ENCODE data around the gene PDK1.

Gene PDK1

DNA sequence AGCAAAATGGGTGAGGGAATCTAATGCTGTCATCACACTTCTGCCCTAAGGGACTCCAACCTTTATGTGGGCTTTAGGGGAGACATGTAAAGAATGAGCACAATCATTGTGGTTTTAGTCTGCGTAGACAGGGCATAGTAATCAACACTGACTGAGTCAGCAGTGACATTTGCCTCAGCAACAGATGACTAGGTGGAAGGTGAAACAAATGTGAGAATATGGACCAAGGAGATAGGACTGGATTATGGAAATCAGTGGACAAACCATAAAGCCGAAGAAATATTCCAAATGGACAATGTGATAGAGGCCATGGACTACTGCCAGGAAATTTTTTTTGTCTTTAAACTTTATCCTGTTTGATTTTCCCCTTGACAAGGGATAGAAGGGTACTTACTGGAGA is 83.9 kb downstream of the PDK1 start:
- no peak for DNase-seq (ENCODE audit: low read depth in 2 of 2, low spot score in 1 of 2)

DNA sequence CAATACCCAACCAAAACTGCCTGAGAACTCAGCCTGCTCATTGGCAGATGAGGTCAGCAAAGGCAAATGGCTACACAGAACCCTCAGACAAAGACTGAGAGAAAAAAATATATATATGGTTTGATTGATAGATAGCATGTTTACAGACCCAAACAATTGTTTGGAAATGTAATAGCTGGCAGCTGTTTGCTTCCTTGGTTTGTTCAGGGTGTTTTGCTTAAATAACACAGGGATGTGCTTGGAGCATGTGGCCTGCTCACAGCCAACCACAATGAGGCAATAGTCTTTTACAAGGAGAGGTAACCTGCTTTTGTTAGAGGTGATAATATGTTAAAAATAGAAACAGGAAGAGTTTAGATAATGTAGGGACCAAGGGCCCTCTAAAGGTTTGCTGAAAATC is 84.5 kb downstream of the PDK1 start:
- DNase-seq (ENCODE audit: low read depth in 2 of 2, low spot score in 1 of 2) = no peak

DNA sequence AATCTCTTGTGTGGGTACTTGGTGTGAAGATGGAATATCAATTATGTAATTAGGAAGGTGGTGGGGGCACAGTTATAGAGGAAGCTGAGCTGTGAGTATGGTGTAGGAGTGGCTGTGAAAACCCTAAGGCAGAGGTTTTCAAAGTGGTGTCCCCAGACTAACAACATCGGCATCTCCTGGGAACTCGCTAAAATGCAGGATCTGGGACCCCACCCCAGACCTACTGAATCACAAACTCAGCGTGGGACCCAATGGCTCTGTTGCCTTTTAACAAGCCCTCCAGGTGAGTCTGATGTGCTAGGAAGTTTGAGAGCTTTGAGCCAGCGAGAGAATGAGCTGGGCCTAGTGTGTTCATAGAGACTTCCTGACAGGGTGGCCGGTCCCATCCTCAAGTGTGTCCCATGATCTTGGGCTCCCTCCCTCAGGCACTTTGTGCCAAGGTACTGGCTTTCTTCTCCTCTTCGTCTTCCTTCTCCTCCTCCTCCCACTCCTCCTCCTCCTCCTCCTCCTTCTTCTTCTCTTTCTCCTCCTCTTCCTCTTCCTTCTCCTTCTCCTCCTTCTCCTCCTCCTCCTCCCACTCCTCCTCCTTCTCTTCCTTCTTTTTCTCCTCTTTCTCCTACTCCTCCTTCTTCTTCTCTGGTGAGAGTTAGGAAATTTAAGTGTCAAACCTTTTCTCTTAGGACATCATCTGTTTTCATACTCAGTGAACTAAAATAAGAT is 86.6 kb downstream of the PDK1 start:
- no peak for DNase-seq (ENCODE audit: low read depth in 2 of 2, low spot score in 1 of 2)

DNA sequence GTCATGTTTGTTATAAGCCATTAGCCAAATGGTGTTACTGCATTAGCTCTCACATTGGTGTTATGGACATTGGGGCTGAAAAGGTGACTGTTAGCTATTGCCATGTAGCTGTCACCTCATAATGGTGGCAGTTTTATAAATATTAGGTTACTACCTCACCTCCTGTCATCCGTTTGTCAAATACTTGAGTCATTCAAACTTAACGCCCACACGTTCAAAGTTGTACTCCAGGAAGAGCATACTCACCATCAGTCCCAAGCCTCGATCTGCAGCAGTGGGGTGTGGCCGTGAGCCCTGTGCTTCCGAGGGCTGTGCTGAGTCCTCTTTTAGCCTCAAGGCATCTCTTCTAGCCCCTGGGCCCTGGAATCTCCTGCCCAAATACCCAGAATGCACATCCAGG is 87.3 kb downstream of the PDK1 start:
- no peak for DNase-seq (ENCODE audit: low read depth in 2 of 2, low spot score in 1 of 2)

DNA sequence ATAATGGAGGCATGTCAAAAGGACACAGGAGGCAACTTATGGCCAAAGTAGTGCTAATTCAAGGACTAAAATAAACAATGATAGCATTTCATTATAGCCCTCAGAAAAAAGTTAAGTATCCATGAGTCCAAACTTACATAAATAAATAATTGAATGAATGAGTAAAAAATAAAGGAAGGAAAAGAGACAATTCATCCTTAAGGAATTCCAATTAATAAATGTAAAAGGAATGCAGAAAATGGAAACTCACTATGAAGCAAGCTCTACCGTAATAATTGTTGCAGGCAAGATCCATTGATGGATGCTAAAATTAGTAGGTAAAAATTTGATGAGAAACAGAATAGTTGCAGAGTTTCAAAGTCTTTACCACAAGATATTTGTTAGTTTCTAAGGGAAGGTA is 91.5 kb downstream of the PDK1 start:
- DNase-seq (ENCODE audit: low read depth in 2 of 2, low spot score in 1 of 2) = no peak

DNA sequence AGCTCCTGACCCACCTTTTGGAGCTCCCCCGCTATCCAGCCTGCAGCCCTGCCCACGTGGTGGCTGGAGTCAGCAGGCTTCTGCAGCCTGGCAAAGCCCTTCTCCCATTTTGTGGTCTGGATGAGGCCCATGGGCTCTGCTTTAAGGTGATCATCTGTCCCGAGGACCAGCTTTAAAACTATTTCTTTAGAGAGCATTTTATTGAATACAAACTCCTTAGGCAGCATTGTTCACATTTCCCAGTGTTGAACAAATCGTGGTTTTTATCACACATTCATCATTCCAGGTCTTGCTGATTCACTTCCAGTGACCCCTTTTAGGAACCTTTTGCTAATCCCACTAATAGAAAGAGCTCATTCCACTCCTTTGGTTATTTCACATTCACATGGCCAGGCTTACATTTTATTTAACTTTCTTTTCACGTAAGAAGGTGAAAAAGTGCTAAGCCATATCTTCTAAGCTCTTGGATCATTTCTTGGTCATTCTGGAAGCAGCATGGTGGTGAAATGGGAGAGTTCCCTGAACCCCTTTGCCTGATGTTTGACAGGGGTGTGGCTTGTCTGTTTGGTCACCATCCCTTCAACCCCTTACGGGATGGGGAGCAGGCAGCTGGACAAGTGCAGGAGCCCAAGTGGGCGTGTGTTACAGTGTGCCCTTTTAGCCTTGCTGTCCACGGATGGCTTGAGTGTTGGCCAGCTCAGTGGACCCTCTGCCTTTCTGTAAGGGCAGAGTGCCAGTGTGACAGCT is 99.4 kb downstream of the PDK1 start:
- DNase-seq (ENCODE audit: low read depth in 2 of 2, low spot score in 1 of 2) = no peak

DNA sequence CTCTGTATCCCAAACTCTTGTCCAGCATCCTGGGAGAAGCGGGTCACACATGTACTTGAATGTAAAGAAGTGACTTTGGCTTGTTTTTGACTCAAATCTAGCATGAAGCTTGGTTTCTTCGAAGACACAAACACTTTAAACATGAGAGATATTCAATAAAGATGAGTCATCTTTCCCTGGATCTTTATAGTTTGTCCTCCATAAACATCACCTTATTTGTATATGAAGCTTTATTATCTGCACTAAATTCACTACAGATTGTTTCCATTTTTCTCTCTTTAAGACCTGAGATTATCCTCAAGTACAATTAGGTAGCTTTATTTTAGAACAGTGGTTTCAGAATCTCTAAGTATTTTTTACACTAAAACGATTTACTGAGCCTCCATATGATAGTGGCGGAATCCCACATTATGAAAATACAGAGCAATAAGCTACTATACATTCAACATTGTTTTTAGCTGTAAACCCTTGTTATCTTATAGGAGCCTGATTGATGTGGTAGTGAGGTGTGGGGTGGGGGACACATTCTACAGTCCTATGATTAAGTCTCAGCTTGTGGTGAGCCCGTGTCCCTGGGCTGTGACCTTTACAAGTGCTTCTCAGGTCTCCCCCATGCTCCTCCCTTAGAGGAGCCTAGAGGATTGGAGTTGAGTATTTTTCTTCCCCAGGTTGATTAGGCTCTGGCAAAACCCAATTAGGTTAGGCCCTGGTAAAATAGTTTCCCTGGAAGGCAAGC is 100.1 kb downstream of the PDK1 start:
- DNase-seq (ENCODE audit: low read depth in 2 of 2, low spot score in 1 of 2) = no peak

Data from stimulated activated CD8-positive, alpha-beta memory T cell treated with anti-CD3 and anti-CD28 coated beads, Interleukin-4, amount 100 ng/mL, for 1 hour (primary cell).